Stimulated activated CD8-positive, alpha-beta memory T cell treated with anti-CD3 and anti-CD28 coated beads, Interleukin-12 subunit alpha, Interleukin-12 subunit beta, amount 100 ng/mL, for 1 hour (primary cell): ENCODE data around the gene LRP1B.

Experiments
- DNase-seq: peaks from one replicate; pipeline ENCODE4 v3.0.0-alpha.2; 2020; ENCODE audit warnings: low read depth

The LRP1B gene

DNA sequence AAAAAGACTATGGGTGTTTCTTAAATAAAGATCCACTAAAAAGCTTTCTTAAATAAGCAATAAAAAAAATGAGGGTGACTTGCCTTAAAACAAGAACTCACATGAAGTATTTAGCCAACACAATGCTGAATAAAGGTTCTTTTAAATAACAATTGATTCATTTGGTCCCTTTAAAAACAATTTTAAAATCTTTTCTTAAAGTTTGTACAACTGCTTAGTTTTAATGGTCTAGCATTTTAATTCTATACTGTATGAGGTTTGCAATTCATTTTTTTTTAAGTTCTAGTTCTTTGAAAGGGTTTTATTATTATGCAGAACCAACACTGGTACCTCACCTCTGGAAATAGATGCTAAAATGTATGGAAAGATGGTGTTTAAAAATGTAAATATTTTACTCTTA is 1017.5 kb downstream of the LRP1B start:
- no peak for DNase-seq

DNA sequence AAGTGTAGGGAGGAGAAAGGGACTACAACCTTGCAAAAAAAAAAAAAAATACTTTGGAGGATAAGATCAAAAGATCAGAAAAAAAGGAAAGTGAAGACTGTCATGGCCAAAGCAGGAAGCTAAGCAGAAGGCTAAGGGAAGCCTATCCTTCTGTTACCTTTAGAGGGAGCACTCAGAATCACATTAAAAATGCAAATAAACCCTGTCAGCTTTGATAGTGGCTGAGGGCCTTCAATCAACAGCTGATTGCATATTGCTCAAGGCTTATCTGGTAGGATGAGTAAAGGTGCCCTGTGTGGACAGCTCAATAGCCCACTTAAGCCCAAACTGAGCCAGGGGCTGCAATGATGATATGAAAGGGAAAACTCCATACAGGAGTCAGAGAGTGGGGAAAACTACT is 1021.2 kb downstream of the LRP1B start:
- DNase-seq = no peak

DNA sequence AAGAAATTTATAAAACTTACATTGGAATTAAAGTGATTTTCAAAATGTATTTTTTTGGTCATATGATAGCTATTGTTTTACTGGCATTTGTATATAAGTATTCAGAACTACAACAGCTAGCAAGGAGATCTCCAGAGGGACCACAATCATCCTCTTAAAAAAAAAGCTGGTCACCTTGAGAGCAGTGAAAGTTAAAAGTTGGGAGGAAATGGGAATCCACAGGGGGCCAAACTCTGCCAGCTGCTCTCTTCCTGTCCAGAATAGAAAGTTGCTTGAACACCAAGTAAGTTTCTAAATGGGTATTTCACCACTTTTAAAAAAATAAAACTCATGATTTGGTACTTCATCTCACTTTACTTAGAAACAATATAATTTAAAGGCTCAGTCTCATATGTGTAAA is 1025.1 kb downstream of the LRP1B start:
- DNase-seq = no peak

DNA sequence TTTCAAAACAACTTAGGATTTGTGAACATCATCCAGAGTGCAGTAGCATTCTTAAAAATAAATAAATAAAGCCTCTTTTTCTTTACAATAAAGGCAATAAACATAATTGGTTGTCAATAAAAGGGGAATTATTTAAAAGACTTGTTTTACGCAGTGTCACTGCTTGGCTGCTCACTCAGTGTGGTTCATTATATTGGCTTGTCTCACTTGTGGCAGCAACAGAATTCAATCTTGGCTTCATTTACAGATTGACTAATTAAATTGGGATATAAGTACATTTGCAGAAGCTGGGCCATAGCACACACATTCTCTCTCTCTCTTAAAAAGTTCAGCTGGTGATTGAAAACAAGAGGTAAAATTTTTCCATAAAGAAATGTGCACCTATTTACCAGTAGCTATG is 1027.6 kb downstream of the LRP1B start:
- DNase-seq = no peak

DNA sequence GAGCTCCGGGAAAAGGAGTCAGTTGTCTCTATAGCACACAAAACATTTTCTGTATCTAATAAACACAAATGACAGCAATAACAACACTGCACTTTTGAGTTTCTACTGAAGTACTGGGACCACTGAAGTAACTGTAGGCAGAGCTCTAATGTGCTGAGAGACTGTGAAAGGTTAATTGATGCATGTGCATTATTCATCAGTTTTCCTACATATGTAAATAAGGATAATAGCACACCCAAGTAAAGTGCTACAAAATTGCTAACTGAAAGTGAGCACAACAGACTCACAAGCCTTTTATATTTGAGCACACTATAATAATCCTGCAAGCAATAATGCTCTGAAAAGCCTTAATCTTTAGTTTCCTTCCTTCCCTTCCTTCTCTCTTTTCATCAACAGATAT is 1051.6 kb downstream of the LRP1B start:
- DNase-seq = no peak

GRCh38 chr2:141075753-141076152 is 1055.1 kb downstream of the LRP1B start:
- no peak for DNase-seq

GRCh38 chr2:141068053-141068682 is 1062.6 kb downstream of the LRP1B start:
- no peak for DNase-seq

GRCh38 chr2:141065042-141065441 is 1065.8 kb downstream of the LRP1B start:
- DNase-seq = no peak

GRCh38 chr2:141063406-141063805 is 1067.4 kb downstream of the LRP1B start:
- DNase-seq = no peak

GRCh38 chr2:141062443-141062842 is 1068.4 kb downstream of the LRP1B start:
- DNase-seq = no peak

- no peak for DNase-seq
Measured at GRCh38 chr2:141062031-141062430, 1068.8 kb downstream of the LRP1B start.

GRCh38 chr2:141058556-141058955 is 1072.3 kb downstream of the LRP1B start:
- DNase-seq = no peak

DNA sequence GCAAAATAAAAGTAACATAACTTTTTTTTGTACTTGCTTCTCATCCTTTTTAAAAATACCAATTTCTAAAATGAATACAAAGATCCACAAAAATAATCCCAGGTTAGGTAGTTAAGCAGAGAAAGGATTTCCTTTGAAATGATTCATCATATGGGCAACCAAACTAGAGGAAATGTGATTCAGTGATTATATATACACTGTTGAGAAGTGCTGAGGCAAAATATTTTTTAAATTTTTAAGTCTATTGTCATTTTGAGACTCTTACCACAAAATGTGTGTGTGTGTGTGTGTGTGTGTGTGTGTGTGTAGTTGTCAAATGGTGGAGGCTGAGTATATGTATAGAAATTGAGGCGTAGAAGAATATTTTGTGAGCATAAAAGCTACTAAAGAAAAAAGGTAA is 1075.3 kb downstream of the LRP1B start:
- no peak for DNase-seq

GRCh38 chr2:141048951-141049350 is 1081.9 kb downstream of the LRP1B start:
- DNase-seq = no peak

DNA sequence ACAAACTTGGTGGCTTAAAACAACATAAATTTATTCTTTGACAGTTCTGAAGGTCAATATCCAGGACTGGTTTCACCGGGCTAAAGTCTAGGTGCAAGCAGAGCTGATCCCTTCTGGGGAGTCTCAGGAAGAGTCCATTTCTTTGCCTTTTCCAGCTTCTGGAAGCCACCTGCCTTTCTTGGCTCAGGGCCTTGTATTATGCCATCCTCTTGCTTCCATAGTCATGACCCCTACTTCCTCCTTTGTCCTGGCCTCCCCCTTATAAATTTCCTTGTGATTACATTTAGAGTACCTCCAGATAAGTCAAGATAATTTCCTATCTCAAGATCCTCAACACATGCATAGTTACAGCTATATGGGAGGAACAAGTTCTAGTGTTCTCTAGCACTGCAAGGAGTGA is 1089.5 kb downstream of the LRP1B start:
- DNase-seq = no peak

- no peak for DNase-seq
Measured at GRCh38 chr2:141038341-141038740, 1092.5 kb downstream of the LRP1B start.

GRCh38 chr2:141037361-141037760 is 1093.5 kb downstream of the LRP1B start:
- no peak for DNase-seq

DNA sequence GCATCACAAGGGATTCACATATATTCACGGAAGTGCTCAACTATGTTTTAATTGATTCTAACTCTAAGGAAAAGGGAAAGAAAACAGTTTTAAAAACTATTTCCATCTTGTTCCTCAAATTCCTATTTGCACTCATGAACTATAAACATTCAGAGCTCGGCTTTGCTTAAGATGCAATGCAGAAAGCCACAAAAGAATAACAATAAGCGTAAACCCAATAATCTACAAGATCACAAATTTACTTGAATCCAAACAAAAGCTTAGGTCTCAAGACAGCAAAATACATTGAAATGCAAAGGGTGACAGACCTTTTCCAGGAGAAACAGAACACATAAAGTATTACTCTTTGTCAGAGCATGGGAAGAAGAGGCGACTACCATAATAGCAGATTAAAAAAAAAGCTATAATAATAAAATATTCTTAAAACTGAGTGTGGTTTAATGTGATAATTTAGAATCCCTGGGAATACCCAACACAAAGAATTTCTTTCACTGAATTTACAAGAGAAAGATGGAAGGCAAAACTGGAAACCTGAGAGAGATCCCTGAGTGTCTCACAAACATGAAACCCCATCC is 1094.9 kb downstream of the LRP1B start:
- DNase-seq = no peak

GRCh38 chr2:141029428-141030078 is 1101.3 kb downstream of the LRP1B start:
- no peak for DNase-seq

DNA sequence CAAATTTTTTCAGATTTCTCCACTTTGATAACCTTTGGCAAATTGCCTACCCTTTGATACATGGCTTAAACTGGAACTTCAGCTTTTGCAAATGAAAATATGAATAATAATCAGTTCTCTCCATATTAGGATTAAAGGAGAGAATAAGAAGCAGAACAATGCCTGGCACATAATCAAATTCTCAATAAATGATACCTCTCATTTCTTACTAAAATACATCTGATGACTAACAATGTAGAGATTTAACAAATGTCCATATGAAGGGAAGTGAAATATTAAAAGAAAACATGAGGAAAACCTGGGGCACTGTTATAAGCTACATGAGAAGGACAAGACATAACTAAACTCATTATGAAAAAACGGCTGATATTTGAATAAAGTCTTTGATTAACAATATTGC is 1103.6 kb downstream of the LRP1B start:
- DNase-seq = no peak

DNA sequence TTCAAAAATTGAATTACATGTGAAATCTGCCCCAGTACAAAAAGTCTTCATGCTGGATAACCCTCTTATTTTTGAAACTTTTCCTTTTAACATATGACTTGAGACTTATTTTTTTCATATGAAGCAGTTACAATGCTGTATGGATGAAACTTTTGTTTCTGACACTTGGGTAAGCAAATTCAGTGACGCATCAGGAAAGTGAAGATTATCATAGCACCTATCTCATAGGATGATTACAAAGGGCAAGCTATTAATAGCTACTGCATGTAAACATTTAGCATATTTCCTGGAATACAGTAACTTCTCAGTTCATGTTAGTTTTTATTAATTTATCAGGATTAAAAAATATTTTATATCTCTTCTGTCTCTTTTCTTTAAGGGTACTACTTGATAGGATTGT is 1109.2 kb downstream of the LRP1B start:
- DNase-seq = no peak

DNA sequence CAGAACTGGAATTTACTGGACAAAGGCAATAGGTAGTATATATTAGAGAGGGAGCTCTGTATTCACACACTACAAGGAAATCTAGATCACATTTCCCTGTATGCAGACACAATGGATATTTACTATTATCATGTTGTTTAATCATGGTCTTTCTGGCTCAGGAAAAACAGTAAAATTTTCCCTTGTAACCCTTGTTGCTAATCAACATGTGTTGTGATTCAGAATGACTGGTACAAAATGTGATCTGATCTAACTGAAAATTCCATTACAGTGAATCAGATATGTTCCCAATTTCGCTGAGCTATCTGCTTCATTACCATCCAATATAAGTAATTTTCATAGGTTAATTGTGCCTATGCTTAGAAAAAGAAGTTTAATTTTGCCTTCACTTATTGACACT is 1109.7 kb downstream of the LRP1B start:
- DNase-seq = no peak

- DNase-seq = no peak
Measured at GRCh38 chr2:141020346-141020745, 1110.5 kb downstream of the LRP1B start.
